Measurements from ENCODE around the gene CCDC93. TPM values are rescaled to one million over a fixed set of nuclear protein-coding genes. Genes with fewer than 3 reads are reported as not detected.

The CCDC93 gene
- total and polyA plus RNA-seq, 10 of the 15 experiments (the other 5 are each of a cell fraction or from before 2014, with no cell fraction given): 3.6 to 27.2 (median 13.5) TPM

GRCh38 chr2:118061135-118061955 lies 47.5 kb upstream of the CCDC93 start:
- Histone ChIP-seq H3K27me3 (replicated peaks in 1 of 2; ENCODE audit: control insufficient read depth in 2 of 2, insufficient read depth in 2 of 2, low read length in 1 of 2) (no peaks in the 10 kb centered on the region), H3K36me3 (ENCODE audit: control insufficient read depth in 2 of 2, insufficient read depth in 2 of 2, low read length in 1 of 2) (no peaks in the 10 kb centered on the region), H3K79me2 (ENCODE audit: control insufficient read depth, insufficient read depth, low read length) (no peaks in the 10 kb centered on the region), H4K20me1 (ENCODE audit: control insufficient read depth, insufficient read depth) (no peaks in the 10 kb centered on the region; the same call in 1 of the 2 replicates), H3K4me3 (no peak overlapping the region), H2AFZ (ENCODE audit: control insufficient read depth, low read depth, low read length) (no peak overlapping the region), H3K9me3 (replicated peaks; ENCODE audit: control insufficient read depth, insufficient read depth, low read length) (no peaks in the 10 kb centered on the region), H3K9ac (ENCODE audit: control insufficient read depth, insufficient read depth, low read length) (no peak overlapping the region), H3K27ac (ENCODE audit: control insufficient read depth, insufficient read depth) (no peak overlapping the region), H3K4me2 (ENCODE audit: control insufficient read depth, insufficient read depth) (no peak overlapping the region), H3K4me1 (ENCODE audit: control insufficient read depth, insufficient read depth, low read length) (peaks cover 27% of the 10 kb centered on the region)
- intact Hi-C loops (cut with micrococcal nuclease; ENCODE audit: unreplicated experiment) (loop anchor here (1.0 to 10.0 kb wide), 3 partner anchors 15 to 247 kb away; partner anchors contain the start of gene DDX18), in situ Hi-C loops (cut with MboI) (no loop called here)
- peak; percentile 87 for ATAC-seq
- WGBS (ENCODE audit: insufficient coverage, insufficient replicate concordance, low lambda C conversion rate, missing lambda C conversion rate): 56% methylated on average over 4 of the region's 4 CpGs
- DNase-seq (ENCODE audit: low read depth, low spot score): peak; percentile 57
- RAD21 ChIA-PET (ENCODE audit: unreplicated experiment): interaction anchor here (0.8 to 9.8 kb wide), 12 partner anchors 12 to 87 kb away, joined by 3 to 266 read pairs (median 4); partner anchors contain the start of gene CCDC93
- FAIRE-seq: no peak
- POLR2A ChIA-PET: interaction anchor here (1.2 to 1.4 kb wide), 2 partner anchors 12 to 15 kb away, joined by 3 to 7 read pairs; no protein-coding TSS in a partner anchor
- BruUV-seq (replicated peaks): no TSS peak
- SMC1A ChIA-PET (ENCODE audit: uncharacterized antibody, unreplicated experiment): interaction anchor here (0.7 to 11.4 kb wide), 17 partner anchors 8 to 125 kb away, joined by 3 to 358 read pairs (median 5); partner anchors contain the start of gene INSIG2
- CTCF ChIA-PET: interaction anchor here (0.6 to 19.8 kb wide), 26 partner anchors 8 to 247 kb away, joined by 3 to 626 read pairs (median 4); partner anchors contain the start of gene DDX18
- TF ChIP-seq LARP7 (IDR thresholded peaks at IDR 0.05) (no peak), RELA (IDR thresholded peaks at IDR 0.05; ENCODE audit: borderline replicate concordance, partially characterized antibody) (no peak), RCOR1 (conservative IDR thresholded peaks at IDR 0.05; ENCODE audit: low read depth, low read length) (no peak), HDGF (IDR thresholded peaks at IDR 0.05) (peak; percentile 37; the same call in 1 of the 2 replicates), ZBED1 (IDR thresholded peaks at IDR 0.05; ENCODE audit: borderline replicate concordance) (no peak), ZSCAN29 (IDR thresholded peaks at IDR 0.05) (no peak), FOXM1 (IDR thresholded peaks at IDR 0.05; ENCODE audit: low read depth, low read length) (no peak), TARDBP (IDR thresholded peaks at IDR 0.05; ENCODE audit: borderline replicate concordance) (no peak), GATAD2B (conservative IDR thresholded peaks at IDR 0.05; ENCODE audit: low read depth) (0 out of 2 replicates have a peak, but pooled peaks have one; percentile 19), SMC3 (IDR thresholded peaks at IDR 0.05; ENCODE audit: borderline replicate concordance, low read length) (peak; percentile 94), TCF7 (IDR thresholded peaks at IDR 0.05; ENCODE audit: borderline replicate concordance) (no peak), MEF2A (IDR thresholded peaks at IDR 0.05; ENCODE audit: insufficient read depth, low read depth, low read length) (no peak), DPF2 (IDR thresholded peaks at IDR 0.05) (no peak), FOXK2 (IDR thresholded peaks at IDR 0.05) (no peak), BHLHE40 (IDR thresholded peaks at IDR 0.05; ENCODE audit: borderline replicate concordance in 1 of 2, low read depth in 2 of 2, low read length in 1 of 2) (no peak), POLR2A (IDR thresholded peaks at IDR 0.05; ENCODE audit: low read depth, low read length) (no peak), EED (IDR thresholded peaks at IDR 0.05; ENCODE audit: low read depth) (no peak), RUNX3 (IDR thresholded peaks at IDR 0.05; ENCODE audit: low read length) (0 out of 2 replicates have a peak, but pooled peaks have one; percentile 7), RAD21 (IDR thresholded peaks at IDR 0.05; ENCODE audit: insufficient read depth, low read depth, low read length) (peak; percentile 98), ATF3 (IDR thresholded peaks at IDR 0.05; ENCODE audit: borderline replicate concordance, extremely low read depth, low read depth, low read length) (no peak), CBFB (IDR thresholded peaks at IDR 0.05; ENCODE audit: low read depth) (no peak)
- TF ChIP-seq, protein P1, sequence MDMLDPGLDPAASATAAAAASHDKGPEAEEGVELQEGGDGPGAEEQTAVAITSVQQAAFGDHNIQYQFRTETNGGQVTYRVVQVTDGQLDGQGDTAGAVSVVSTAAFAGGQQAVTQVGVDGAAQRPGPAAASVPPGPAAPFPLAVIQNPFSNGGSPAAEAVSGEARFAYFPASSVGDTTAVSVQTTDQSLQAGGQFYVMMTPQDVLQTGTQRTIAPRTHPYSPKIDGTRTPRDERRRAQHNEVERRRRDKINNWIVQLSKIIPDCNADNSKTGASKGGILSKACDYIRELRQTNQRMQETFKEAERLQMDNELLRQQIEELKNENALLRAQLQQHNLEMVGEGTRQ (IDR thresholded peaks at IDR 0.05; ENCODE audit: borderline replicate concordance, low read depth, low read length): no peak
- TF ChIP-seq, protein P2, sequence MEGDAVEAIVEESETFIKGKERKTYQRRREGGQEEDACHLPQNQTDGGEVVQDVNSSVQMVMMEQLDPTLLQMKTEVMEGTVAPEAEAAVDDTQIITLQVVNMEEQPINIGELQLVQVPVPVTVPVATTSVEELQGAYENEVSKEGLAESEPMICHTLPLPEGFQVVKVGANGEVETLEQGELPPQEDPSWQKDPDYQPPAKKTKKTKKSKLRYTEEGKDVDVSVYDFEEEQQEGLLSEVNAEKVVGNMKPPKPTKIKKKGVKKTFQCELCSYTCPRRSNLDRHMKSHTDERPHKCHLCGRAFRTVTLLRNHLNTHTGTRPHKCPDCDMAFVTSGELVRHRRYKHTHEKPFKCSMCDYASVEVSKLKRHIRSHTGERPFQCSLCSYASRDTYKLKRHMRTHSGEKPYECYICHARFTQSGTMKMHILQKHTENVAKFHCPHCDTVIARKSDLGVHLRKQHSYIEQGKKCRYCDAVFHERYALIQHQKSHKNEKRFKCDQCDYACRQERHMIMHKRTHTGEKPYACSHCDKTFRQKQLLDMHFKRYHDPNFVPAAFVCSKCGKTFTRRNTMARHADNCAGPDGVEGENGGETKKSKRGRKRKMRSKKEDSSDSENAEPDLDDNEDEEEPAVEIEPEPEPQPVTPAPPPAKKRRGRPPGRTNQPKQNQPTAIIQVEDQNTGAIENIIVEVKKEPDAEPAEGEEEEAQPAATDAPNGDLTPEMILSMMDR (IDR thresholded peaks at IDR 0.05 in 2 of 3, conservative IDR thresholded peaks at IDR 0.05 in 1 of 3; ENCODE audit: control insufficient read depth in 2 of 3, extremely low read depth in 1 of 3, insufficient read depth in 1 of 3, low read depth in 3 of 3, low read length in 3 of 3): peak; percentile 67 to 76 (median 68)

Measured in GM12878 (cell line).